Activated gamma-delta T cell (primary cell): ENCODE data around the gene MICALL2.

Experiments used
- DNase-seq: peaks from one replicate; lab custom pipeline; 2025; lab: John Stamatoyannopoulos, UW

Gene MICALL2

GRCh38 chr7:1468203-1468602, 8.9 kb upstream of the MICALL2 start:
- no peak for DNase-seq

- DNase-seq: no peak
Measured at GRCh38 chr7:1466524-1467271, 7.4 kb upstream of the MICALL2 start.

GRCh38 chr7:1464694-1465093, 5.4 kb upstream of the MICALL2 start:
- DNase-seq: no peak

- no peak for DNase-seq
Measured at GRCh38 chr7:1463676-1464223, 4.5 kb upstream of the MICALL2 start.

GRCh38 chr7:1461646-1462375, 2.5 kb upstream of the MICALL2 start:
- no peak for DNase-seq

- no peak for DNase-seq
Measured at GRCh38 chr7:1460821-1461645, 1.8 kb upstream of the MICALL2 start.

GRCh38 chr7:1459920-1460820, 900 bp upstream of the MICALL2 start:
- DNase-seq: no peak

- DNase-seq: peak; percentile 97
Measured at GRCh38 chr7:1459512-1459892, 232 bp upstream of the MICALL2 start.

- DNase-seq: no peak
Measured at GRCh38 chr7:1457949-1458682, 1.2 kb downstream of the MICALL2 start.

- no peak for DNase-seq
Measured at GRCh38 chr7:1457059-1457948, 2.0 kb downstream of the MICALL2 start.

GRCh38 chr7:1455955-1456354, 3.3 kb downstream of the MICALL2 start:
- DNase-seq: no peak

- DNase-seq: no peak
Measured at GRCh38 chr7:1455241-1455939, 3.9 kb downstream of the MICALL2 start.

GRCh38 chr7:1454542-1454941, 4.7 kb downstream of the MICALL2 start:
- DNase-seq: no peak

- DNase-seq: no peak
Measured at GRCh38 chr7:1452205-1452604, 7.1 kb downstream of the MICALL2 start.

- DNase-seq: no peak
Measured at GRCh38 chr7:1450987-1451386, 8.3 kb downstream of the MICALL2 start.

- no peak for DNase-seq
Measured at GRCh38 chr7:1450431-1450830, 8.8 kb downstream of the MICALL2 start.

GRCh38 chr7:1449951-1450350, 9.3 kb downstream of the MICALL2 start:
- DNase-seq: no peak

- no peak for DNase-seq
Measured at GRCh38 chr7:1449501-1449900, 9.8 kb downstream of the MICALL2 start.

- no peak for DNase-seq
Measured at GRCh38 chr7:1448958-1449357, 10.3 kb downstream of the MICALL2 start.
